ENCODE data around the gene PTPRK.

The PTPRK gene

DNA sequence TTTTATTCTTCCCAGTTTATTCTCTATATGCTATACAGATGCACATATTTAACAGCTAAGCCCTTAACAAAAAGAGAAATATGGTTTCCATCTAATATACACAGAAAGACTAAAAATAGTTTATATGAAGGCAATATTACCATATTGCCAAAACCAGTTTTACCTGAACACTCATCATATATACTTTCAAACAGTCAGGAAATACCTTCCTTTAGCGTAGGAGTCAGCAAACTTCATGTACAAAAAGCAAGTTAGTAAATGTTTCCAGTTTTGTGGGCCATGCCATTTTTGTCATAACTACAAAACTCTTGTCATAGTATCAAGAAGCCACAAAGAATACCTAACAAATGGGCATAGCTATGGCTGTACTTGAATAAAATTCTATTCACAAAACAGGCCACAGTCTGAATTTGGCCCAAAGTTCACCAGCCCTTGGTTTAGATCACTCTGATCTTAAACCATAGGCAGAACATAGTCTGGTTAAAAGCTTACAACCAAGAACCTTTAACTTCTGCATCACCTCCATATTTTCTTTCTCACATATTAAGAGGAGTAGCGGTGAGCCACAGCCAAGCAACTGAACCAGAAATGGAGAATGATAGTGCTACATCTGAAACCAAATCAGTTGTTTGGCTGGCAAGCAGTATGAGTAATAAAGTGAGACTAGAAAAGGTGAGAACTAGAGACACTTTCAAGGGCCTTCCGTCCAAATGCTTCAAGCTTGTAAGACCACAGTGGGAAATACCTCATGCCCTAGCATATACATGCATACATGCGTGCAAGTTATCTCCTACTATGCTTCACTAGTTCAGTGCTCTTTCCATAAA lies 116.6 kb downstream of the PTPRK start:
- ATAC-seq = no peak
- TF ChIP-seq OSR1 (CRISPR knock-in tag; IDR thresholded peaks at IDR 0.05) = no peak
- no peak for TF ChIP-seq TCF4 (CRISPR knock-in tag; IDR thresholded peaks at IDR 0.05; ENCODE audit: borderline replicate concordance)
- TF ChIP-seq ISL1 (CRISPR knock-in tag; IDR thresholded peaks at IDR 0.05) = no peak
- TF ChIP-seq, protein P1, sequence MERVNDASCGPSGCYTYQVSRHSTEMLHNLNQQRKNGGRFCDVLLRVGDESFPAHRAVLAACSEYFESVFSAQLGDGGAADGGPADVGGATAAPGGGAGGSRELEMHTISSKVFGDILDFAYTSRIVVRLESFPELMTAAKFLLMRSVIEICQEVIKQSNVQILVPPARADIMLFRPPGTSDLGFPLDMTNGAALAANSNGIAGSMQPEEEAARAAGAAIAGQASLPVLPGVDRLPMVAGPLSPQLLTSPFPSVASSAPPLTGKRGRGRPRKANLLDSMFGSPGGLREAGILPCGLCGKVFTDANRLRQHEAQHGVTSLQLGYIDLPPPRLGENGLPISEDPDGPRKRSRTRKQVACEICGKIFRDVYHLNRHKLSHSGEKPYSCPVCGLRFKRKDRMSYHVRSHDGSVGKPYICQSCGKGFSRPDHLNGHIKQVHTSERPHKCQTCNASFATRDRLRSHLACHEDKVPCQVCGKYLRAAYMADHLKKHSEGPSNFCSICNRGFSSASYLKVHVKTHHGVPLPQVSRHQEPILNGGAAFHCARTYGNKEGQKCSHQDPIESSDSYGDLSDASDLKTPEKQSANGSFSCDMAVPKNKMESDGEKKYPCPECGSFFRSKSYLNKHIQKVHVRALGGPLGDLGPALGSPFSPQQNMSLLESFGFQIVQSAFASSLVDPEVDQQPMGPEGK (CRISPR knock-in tag; IDR thresholded peaks at IDR 0.05; ENCODE audit: borderline replicate concordance) = no peak
- TF ChIP-seq ARNTL (CRISPR knock-in tag; IDR thresholded peaks at IDR 0.05; ENCODE audit: borderline replicate concordance, low read depth) = no peak
- no peak for TF ChIP-seq ESRRG (CRISPR knock-in tag; IDR thresholded peaks at IDR 0.05)
- TF ChIP-seq, protein P2, sequence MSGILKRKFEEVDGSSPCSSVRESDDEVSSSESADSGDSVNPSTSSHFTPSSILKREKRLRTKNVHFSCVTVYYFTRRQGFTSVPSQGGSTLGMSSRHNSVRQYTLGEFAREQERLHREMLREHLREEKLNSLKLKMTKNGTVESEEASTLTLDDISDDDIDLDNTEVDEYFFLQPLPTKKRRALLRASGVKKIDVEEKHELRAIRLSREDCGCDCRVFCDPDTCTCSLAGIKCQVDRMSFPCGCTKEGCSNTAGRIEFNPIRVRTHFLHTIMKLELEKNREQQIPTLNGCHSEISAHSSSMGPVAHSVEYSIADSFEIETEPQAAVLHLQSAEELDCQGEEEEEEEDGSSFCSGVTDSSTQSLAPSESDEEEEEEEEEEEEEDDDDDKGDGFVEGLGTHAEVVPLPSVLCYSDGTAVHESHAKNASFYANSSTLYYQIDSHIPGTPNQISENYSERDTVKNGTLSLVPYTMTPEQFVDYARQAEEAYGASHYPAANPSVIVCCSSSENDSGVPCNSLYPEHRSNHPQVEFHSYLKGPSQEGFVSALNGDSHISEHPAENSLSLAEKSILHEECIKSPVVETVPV (CRISPR knock-in tag; IDR thresholded peaks at IDR 0.05) = no peak
- TF ChIP-seq, protein P3, sequence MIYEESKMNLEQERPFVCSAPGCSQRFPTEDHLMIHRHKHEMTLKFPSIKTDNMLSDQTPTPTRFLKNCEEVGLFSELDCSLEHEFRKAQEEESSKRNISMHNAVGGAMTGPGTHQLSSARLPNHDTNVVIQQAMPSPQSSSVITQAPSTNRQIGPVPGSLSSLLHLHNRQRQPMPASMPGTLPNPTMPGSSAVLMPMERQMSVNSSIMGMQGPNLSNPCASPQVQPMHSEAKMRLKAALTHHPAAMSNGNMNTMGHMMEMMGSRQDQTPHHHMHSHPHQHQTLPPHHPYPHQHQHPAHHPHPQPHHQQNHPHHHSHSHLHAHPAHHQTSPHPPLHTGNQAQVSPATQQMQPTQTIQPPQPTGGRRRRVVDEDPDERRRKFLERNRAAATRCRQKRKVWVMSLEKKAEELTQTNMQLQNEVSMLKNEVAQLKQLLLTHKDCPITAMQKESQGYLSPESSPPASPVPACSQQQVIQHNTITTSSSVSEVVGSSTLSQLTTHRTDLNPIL (CRISPR knock-in tag; IDR thresholded peaks at IDR 0.05; ENCODE audit: low read depth) = no peak
- TF ChIP-seq, protein P4, sequence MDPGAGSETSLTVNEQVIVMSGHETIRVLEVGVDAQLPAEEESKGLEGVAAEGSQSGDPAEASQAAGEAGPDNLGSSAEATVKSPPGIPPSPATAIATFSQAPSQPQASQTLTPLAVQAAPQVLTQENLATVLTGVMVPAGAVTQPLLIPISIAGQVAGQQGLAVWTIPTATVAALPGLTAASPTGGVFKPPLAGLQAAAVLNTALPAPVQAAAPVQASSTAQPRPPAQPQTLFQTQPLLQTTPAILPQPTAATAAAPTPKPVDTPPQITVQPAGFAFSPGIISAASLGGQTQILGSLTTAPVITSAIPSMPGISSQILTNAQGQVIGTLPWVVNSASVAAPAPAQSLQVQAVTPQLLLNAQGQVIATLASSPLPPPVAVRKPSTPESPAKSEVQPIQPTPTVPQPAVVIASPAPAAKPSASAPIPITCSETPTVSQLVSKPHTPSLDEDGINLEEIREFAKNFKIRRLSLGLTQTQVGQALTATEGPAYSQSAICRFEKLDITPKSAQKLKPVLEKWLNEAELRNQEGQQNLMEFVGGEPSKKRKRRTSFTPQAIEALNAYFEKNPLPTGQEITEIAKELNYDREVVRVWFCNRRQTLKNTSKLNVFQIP (CRISPR knock-in tag; IDR thresholded peaks at IDR 0.05; ENCODE audit: borderline replicate concordance, low read depth) = no peak
- TF ChIP-seq CSDC2 (CRISPR knock-in tag; IDR thresholded peaks at IDR 0.05) = no peak
- TF ChIP-seq, protein P5, sequence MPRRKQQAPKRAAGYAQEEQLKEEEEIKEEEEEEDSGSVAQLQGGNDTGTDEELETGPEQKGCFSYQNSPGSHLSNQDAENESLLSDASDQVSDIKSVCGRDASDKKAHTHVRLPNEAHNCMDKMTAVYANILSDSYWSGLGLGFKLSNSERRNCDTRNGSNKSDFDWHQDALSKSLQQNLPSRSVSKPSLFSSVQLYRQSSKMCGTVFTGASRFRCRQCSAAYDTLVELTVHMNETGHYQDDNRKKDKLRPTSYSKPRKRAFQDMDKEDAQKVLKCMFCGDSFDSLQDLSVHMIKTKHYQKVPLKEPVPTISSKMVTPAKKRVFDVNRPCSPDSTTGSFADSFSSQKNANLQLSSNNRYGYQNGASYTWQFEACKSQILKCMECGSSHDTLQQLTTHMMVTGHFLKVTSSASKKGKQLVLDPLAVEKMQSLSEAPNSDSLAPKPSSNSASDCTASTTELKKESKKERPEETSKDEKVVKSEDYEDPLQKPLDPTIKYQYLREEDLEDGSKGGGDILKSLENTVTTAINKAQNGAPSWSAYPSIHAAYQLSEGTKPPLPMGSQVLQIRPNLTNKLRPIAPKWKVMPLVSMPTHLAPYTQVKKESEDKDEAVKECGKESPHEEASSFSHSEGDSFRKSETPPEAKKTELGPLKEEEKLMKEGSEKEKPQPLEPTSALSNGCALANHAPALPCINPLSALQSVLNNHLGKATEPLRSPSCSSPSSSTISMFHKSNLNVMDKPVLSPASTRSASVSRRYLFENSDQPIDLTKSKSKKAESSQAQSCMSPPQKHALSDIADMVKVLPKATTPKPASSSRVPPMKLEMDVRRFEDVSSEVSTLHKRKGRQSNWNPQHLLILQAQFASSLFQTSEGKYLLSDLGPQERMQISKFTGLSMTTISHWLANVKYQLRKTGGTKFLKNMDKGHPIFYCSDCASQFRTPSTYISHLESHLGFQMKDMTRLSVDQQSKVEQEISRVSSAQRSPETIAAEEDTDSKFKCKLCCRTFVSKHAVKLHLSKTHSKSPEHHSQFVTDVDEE (CRISPR knock-in tag; IDR thresholded peaks at IDR 0.05) = no peak
- TF ChIP-seq GLIS3 (CRISPR knock-in tag; IDR thresholded peaks at IDR 0.05) = no peak

DNA sequence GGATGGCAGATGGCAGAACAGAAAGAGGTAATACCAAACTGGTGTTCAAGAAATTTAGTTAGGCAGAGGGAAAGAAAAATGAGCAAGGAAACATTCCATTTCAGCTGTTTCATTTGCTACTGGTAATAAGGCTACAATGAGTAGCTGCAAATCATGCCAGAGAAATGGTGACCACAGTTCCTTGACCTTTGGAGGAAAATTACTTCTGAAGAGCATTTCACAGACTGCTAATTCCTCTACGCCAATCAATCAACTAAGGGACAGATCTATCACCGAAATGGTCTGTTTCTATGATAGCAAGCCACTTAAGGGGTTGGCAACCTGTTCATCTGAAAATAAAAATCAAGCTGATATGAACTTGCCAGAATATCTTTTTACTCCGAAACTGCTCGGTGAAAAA lies 119.5 kb downstream of the PTPRK start:
- no peak for ATAC-seq
- TF ChIP-seq ZFP3 (CRISPR knock-in tag; IDR thresholded peaks at IDR 0.05) (no peak), TCF4 (CRISPR knock-in tag; IDR thresholded peaks at IDR 0.05; ENCODE audit: borderline replicate concordance) (no peak), ZNF8 (CRISPR knock-in tag; IDR thresholded peaks at IDR 0.05) (no peak), OSR1 (CRISPR knock-in tag; IDR thresholded peaks at IDR 0.05) (no peak), PPARA (CRISPR knock-in tag; IDR thresholded peaks at IDR 0.05; ENCODE audit: borderline replicate concordance) (no peak)

DNA sequence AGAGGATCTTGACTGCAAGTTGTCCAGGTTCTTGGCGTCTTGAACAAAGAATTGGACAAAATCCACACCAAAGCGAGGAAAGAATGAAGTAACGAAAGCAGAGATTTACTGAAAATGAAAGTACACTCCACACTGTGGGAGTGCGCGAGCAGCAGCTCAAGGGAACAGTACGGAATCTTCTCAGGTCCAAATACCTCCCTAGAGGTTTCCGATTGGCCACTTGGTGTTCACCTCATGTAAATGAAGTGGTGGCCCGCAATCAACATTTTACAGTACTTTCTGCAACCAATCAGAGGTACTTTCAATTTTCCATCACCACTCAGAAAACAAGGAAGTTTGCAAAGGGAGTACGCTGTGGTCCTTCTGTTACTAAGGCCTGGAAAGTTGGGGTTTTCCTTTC lies 122.4 kb downstream of the PTPRK start:
- no peak for ATAC-seq
- no peak for TF ChIP-seq ZFP30 (CRISPR knock-in tag; IDR thresholded peaks at IDR 0.05)
- no peak for TF ChIP-seq ZC3H10 (CRISPR knock-in tag; IDR thresholded peaks at IDR 0.05)
- TF ChIP-seq ZFP3 (CRISPR knock-in tag; IDR thresholded peaks at IDR 0.05) = no peak
- no peak for TF ChIP-seq PPARA (CRISPR knock-in tag; IDR thresholded peaks at IDR 0.05; ENCODE audit: borderline replicate concordance)
- no peak for TF ChIP-seq ISL1 (CRISPR knock-in tag; IDR thresholded peaks at IDR 0.05)
- no peak for TF ChIP-seq OSR1 (CRISPR knock-in tag; IDR thresholded peaks at IDR 0.05)
- TF ChIP-seq ARNTL (CRISPR knock-in tag; IDR thresholded peaks at IDR 0.05; ENCODE audit: borderline replicate concordance, low read depth) = no peak
- TF ChIP-seq, protein P5 (CRISPR knock-in tag; IDR thresholded peaks at IDR 0.05) = no peak
- TF ChIP-seq, protein P2 (CRISPR knock-in tag; IDR thresholded peaks at IDR 0.05) = no peak
- TF ChIP-seq SNAI2 (CRISPR knock-in tag; IDR thresholded peaks at IDR 0.05) = no peak

Data from SK-N-SH treated with all-trans-retinoic acid at 6 μM for 48 hours (cell line).